Occipital lobe (tissue), 2 donors: ENCODE results near the gene CCDC60. TPM values are rescaled to one million over a fixed set of nuclear protein-coding genes. Genes with fewer than 3 reads are reported as not detected.
A peak's percentile ranks its signal among the peaks of the same experiment; 100 is the strongest.

Experiments used
- DNase-seq: peaks from one replicate; lab custom pipeline; 2025; lab: John Stamatoyannopoulos, UW
- total RNA-seq: library from RNA; depleted of rRNA; stranded (reverse); fragments of >200 nt; gene quantifications from one replicate; pipeline ENCODE4 v1.2.3, GENCODE V29; 2014

Gene CCDC60
- total RNA-seq, 1 donor from 2014 or later: not detected

DNA sequence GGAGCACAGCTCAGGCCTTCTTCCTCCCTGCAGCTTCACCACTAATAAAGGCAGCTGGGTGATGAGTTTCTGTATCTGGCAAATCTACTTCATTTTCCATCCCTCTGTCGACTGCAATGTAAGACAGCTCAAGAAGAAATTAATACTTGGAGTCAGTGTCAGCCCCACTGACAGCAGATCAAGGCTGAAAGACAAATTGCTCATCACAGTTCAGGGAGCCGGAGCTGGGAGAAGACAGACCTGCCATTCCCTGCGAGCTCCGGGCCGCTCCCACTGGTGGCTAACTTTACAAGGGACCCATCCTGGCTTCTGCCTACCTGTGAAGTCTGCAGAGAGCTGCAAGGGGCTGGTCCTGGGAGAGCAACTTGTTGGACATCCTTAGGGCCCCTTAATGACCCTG is 49.8 kb downstream of the CCDC60 start:
- DNase-seq: no peak

GRCh38 chr12:119385659-119386058 is 51.1 kb downstream of the CCDC60 start:
- DNase-seq: no peak

- no peak for DNase-seq
Measured at GRCh38 chr12:119389687-119390086, 55.2 kb downstream of the CCDC60 start.

GRCh38 chr12:119391673-119392072 is 57.1 kb downstream of the CCDC60 start:
- DNase-seq: no peak

DNA sequence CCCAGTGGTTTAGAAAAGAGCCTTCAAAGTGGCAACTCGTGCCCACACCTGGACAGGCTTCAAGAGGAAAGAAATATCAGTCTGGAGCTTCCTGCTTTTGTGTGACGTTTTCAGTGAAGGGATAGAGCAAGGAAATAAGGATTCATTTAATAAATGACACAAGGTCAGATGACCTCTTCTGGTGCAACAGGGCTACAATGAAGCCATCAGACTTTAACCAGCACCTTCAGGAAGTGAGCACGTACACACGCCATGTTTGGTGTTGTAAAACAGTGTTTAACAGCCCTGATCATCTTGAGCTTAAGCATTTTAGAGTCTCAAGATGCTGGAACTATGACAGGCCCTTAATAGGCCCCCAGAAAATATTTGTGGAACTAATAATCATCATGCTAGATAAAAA is 59.1 kb downstream of the CCDC60 start:
- no peak for DNase-seq

GRCh38 chr12:119397540-119397939 is 63.0 kb downstream of the CCDC60 start:
- DNase-seq: no peak

- DNase-seq: no peak
Measured at GRCh38 chr12:119398190-119398589, 63.7 kb downstream of the CCDC60 start.

DNA sequence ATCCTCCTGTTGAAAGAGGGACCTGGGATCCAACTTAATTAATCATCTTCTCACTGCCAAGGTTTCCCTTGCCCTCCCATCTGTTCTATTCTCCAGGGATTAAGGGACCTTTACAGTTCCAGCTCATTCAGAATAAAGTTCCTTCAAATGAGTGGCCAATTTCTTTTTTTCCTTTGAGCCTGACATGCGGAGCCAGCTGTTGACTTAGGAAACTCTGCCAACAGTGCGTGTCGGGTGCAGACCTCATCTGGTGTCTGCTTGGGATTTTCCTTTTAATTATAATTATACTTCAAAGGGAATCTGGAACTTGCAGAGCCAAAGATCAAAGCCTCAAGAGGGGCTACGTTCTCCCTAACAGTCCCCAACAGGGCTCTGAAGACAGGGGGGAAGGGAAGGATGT is 64.8 kb downstream of the CCDC60 start:
- DNase-seq: no peak

GRCh38 chr12:119406308-119406707 is 71.8 kb downstream of the CCDC60 start:
- no peak for DNase-seq

GRCh38 chr12:119406811-119407210 is 72.3 kb downstream of the CCDC60 start:
- no peak for DNase-seq

DNA sequence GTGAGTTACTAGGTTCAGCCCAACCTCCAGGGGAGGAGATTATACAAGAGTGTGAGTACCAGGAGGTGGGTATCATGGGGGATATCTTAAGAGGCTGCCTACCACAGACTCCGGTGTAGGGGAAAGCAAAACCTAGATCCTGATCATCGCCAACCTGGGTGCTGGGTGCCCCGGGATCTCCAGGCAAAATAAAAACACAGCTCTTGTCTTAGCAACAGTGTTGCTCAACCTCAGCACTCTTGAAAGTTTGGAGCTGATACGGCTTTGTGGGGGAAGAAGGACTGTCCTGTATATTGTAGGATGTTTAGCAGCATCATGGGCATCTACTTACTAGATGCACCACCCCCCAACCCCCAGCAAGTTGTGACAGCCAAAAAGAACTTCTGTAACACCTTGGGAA is 74.5 kb downstream of the CCDC60 start:
- no peak for DNase-seq

- DNase-seq: no peak
Measured at GRCh38 chr12:119410396-119410795, 75.9 kb downstream of the CCDC60 start.

DNA sequence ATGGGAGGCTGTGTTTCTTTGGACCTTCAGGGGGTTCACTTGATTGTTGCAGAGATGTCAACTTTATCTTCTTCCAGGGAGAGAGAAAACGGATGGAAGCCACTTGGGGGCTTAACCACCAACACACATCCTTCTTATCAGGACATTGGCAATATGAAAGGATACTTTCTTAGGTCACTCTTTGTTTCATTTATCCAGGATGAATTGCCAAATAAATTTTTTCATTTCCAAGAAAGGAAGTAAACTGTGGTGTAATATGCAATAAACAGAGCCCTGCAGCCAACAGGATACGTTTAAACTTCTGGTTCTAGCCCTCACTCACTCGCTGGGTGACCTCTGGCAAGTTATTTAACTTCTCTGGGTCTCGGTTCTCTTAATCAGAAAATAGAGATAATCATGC is 77.8 kb downstream of the CCDC60 start:
- no peak for DNase-seq

GRCh38 chr12:119412811-119413794 is 78.6 kb downstream of the CCDC60 start:
- peak; percentile 21 for DNase-seq

GRCh38 chr12:119415714-119416113 is 81.2 kb downstream of the CCDC60 start:
- no peak for DNase-seq

DNA sequence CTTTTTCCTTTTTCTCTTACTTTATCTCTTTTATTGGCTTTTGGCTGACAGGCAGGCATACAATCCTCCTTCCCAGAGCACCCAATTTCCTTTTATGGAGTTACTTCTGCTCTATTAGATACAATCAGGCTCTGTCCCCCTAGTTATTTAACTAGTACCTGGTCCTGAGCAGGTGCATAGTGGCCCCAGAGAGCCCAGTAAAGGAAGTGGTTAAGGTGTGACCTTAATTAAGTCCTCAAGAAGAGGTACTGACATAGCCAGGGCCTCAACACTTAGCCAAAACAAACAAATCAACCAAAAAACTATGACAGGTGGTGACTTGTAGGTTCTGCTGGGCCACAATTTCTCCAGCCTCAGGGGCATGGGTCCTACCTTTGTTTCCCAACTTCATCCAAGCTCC is 82.9 kb downstream of the CCDC60 start:
- DNase-seq: no peak

DNA sequence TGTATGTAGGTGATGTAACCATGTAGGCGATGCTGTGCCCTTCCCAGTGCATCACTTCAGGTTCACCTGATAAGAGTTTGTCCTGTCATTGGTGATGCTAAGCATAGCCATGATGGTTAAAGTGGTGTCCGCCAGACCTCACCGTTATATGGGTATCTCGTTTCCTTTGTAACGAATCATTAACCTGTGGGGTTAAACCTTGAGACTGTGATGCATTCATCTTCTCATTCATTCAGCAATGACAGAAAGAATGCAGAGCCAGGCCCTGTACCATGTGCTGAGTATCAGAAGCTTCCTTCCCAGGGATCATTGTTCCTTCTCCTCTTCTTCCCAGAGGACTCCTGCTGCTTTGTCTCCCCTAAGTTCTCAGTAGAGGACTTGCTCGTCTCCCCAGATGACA is 84.9 kb downstream of the CCDC60 start:
- DNase-seq: no peak

DNA sequence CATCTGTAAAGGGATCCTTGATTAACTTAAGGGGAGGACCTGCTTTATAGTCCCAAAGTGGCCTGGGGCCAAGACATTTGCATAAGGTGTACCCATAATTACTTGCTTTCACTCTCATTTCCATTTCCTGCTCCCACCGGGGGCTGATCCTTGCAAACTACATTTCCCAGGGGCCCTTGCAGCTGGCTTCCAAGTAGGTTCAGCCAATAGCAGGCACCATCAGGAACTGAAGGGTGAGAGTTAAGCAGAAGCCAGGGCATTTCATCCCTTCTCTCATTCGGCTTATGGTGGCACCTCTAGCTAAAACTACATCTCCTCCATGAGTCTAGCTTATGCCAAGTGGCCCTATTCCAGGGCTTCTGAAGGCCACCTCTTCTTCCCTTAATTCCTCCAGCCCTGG is 88.8 kb downstream of the CCDC60 start:
- no peak for DNase-seq

- DNase-seq: no peak
Measured at GRCh38 chr12:119425623-119426022, 91.1 kb downstream of the CCDC60 start.

GRCh38 chr12:119431151-119431550 is 96.6 kb downstream of the CCDC60 start:
- DNase-seq: no peak

- DNase-seq: no peak
Measured at GRCh38 chr12:119432949-119433348, 98.4 kb downstream of the CCDC60 start.

GRCh38 chr12:119440803-119441360 is 106.4 kb downstream of the CCDC60 start:
- no peak for DNase-seq

DNA sequence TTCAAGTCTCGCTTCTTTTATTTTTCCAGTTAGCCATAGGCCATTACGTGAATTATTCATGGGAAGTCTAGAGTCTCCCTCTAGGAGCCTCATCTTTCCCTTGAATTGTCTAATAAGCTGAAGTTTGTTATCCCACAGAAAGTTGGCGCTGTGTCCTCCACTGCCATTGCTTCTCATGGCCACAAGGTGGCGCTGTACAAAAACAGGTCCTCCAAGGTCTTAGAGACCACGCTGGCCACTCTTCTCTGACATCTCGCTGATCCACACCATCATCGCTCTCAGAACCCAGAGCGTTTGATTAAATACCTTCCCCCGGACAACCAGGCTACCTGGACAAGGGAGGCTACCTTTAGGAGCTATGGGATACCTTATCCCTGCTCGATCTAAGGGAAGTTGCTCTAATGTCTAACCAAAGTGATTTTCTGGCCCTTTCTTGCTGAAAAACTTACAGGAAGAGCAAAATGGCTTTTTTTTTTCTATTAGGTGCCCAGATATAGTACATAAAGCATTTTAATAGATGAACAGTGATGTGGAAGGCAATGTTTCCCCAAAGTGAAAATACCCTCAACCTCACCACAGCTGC is 110.0 kb downstream of the CCDC60 start:
- no peak for DNase-seq
